Endothelial cell of umbilical vein (primary cell): Measurements from ENCODE around the gene ZFX. TPM values are rescaled to one million over a fixed set of nuclear protein-coding genes. Genes with fewer than 3 reads are reported as not detected.

Experiments used
- BruUV-seq: library from RNA; stranded (reverse); fragments of 400-500 nt; replicated peaks from 2 replicates; lab custom pipeline; 2021; lab: Mats Ljungman, UMichigan
- CTCF ChIA-PET: fragments of 300-600, 350-600 bp; sonication (Branson Sonifier 250); formaldehyde crosslinking; loops from one replicate; lab custom pipeline; 2021; ENCODE audit warnings: antibody characterized with exemption, inconsistent platforms; lab: Charles Lee
- POLR2A ChIA-PET: fragments of 300-600, 350-600 bp; sonication (Branson Sonifier 250); formaldehyde crosslinking; loops from one replicate; lab custom pipeline; 2021; ENCODE audit warnings: antibody characterized with exemption, inconsistent platforms; lab: Charles Lee
- DNase-seq: peaks from one replicate; pipeline ENCODE4 v3.0.0-alpha.2; 2011; ENCODE audit warnings: low read depth, low spot score
- FAIRE-seq: peaks from 2 replicates; lab custom pipeline; 2011; peaks lifted over from hg19 to GRCh38; lab: Jason Lieb, UNC
- H2AFZ ChIP-seq: 2 replicates; pipeline ENCODE4 v1.6.0; 2012; ENCODE audit warnings: low read depth, low read length, control low read depth, inconsistent platforms
- H3K27ac ChIP-seq: 2 replicates; pipeline ENCODE4 v1.5.1; 2011; ENCODE audit warnings: low read depth, mild to moderate bottlenecking, control low read depth, low read length, moderate library complexity; ENCODE audit not compliant: insufficient read depth
- H3K27me3 ChIP-seq, 2 experiments: 2 replicates each; pipeline versions ENCODE4 v1.6.0 to v1.6.1; 2011; ENCODE audit warnings: low read length in 2 of 2, mixed read lengths in 1 of 2; ENCODE audit not compliant: control insufficient read depth in 2 of 2, insufficient read depth in 2 of 2
- H3K36me3 ChIP-seq, 2 experiments: 2 replicates in 1 of 2; 3 replicates in 1 of 2; pipeline ENCODE4 v1.5.1; 2011; ENCODE audit warnings: low read length in 2 of 2, mild to moderate bottlenecking in 1 of 2, moderate library complexity in 1 of 2; ENCODE audit not compliant: control insufficient read depth in 2 of 2, insufficient read depth in 2 of 2; ENCODE audit errors: extremely low read depth in 1 of 2
- H3K4me1 ChIP-seq: 3 replicates; pipeline ENCODE4 v1.5.1; 2011; ENCODE audit warnings: mild to moderate bottlenecking, low read length; ENCODE audit not compliant: control insufficient read depth, insufficient read depth; ENCODE audit errors: extremely low read depth
- H3K4me2 ChIP-seq: 2 replicates; pipeline ENCODE4 v1.6.1; 2011; ENCODE audit warnings: low read length, control low read depth, mixed read lengths; ENCODE audit not compliant: insufficient read depth
- H3K4me3 ChIP-seq, 3 experiments: fragments of 200-600 bp in 1 of 3; sonication (generic), shearing (Covaris generic) in 1 of 3; replicated peaks in 1 of 3; 2 replicates each; pipeline ENCODE4 v1.5.1; 2011 to 2016; ENCODE audit warnings: control low read depth in 3 of 3, low read length in 3 of 3, mild to moderate bottlenecking in 2 of 3, inconsistent platforms in 1 of 3, low read depth in 1 of 3, moderate library complexity in 1 of 3; ENCODE audit not compliant: insufficient read depth in 1 of 3
- H3K79me2 ChIP-seq: 2 replicates; pipeline ENCODE4 v1.6.0; 2012; ENCODE audit warnings: low read length, inconsistent platforms; ENCODE audit not compliant: control insufficient read depth, insufficient read depth
- H3K9ac ChIP-seq: replicated peaks from 2 replicates; pipeline ENCODE3; 2011; ENCODE audit warnings: low read length, control low read depth; ENCODE audit not compliant: insufficient read depth; ENCODE audit errors: extremely low read depth
- H3K9me1 ChIP-seq: replicated peaks from 3 replicates; pipeline ENCODE4 v1.6.0; 2011; ENCODE audit warnings: mild to moderate bottlenecking, low read length; ENCODE audit not compliant: control insufficient read depth, insufficient read depth; ENCODE audit errors: extremely low read depth
- H3K9me3 ChIP-seq: replicated peaks from 2 replicates; pipeline ENCODE4 v1.5.1; 2012; ENCODE audit warnings: low read length, inconsistent platforms; ENCODE audit not compliant: control insufficient read depth, insufficient read depth
- H4K20me1 ChIP-seq: replicated peaks from 2 replicates; pipeline ENCODE3; 2011; ENCODE audit warnings: mild to moderate bottlenecking, low read length; ENCODE audit not compliant: control insufficient read depth, insufficient read depth; ENCODE audit errors: extremely low read depth
- CTCF ChIP-seq, 2 donors: IDR thresholded peaks; 1 replicate in 1 of 2; 2 replicates in 1 of 2; pipeline ENCODE4 v1.5.1; 2011; ENCODE audit warnings: low read length in 2 of 2, mild to moderate bottlenecking in 2 of 2, moderate library complexity in 2 of 2, control low read depth in 1 of 2, inconsistent platforms in 1 of 2, low read depth in 1 of 2; ENCODE audit not compliant: insufficient read depth in 1 of 2; ENCODE audit errors: extremely low read depth in 1 of 2
- EZH2 ChIP-seq: IDR thresholded peaks from 2 replicates; pipeline ENCODE4 v1.6.1; 2012; ENCODE audit warnings: borderline replicate concordance, low read depth, mild to moderate bottlenecking, moderate library complexity, low read length, inconsistent platforms; ENCODE audit not compliant: severe bottlenecking
- FOS ChIP-seq: IDR thresholded peaks from 2 replicates; pipeline ENCODE4 v1.6.1; 2011; ENCODE audit warnings: mild to moderate bottlenecking, low read length, moderate library complexity, borderline replicate concordance; ENCODE audit not compliant: insufficient read depth
- GATA2 ChIP-seq: IDR thresholded peaks from 2 replicates; pipeline ENCODE4 v1.7.0; 2011; ENCODE audit warnings: low read depth, mild to moderate bottlenecking, moderate library complexity, mixed read lengths, low read length; ENCODE audit not compliant: insufficient read length, insufficient read depth
- JUN ChIP-seq: IDR thresholded peaks from 2 replicates; pipeline ENCODE4 v1.6.1; 2011; ENCODE audit warnings: borderline replicate concordance, low read depth; ENCODE audit not compliant: insufficient read length, insufficient read depth
- MAX ChIP-seq: IDR thresholded peaks from 2 replicates; pipeline ENCODE4 v1.6.1; 2011; ENCODE audit not compliant: insufficient read depth, insufficient read length
- MYC ChIP-seq: IDR thresholded peaks from one replicate; pipeline ENCODE4 v1.6.1; 2011; ENCODE audit warnings: mild to moderate bottlenecking, low read depth, low read length
- POLR2A ChIP-seq: IDR thresholded peaks from 2 replicates; pipeline ENCODE4 v1.6.1; 2012; ENCODE audit warnings: low read depth, mild to moderate bottlenecking, control low read depth, low read length
- POLR2AphosphoS5 ChIP-seq: IDR thresholded peaks from 2 replicates; pipeline ENCODE4 v1.6.1; 2012; ENCODE audit warnings: low read depth, mild to moderate bottlenecking, control low read depth, low read length, moderate library complexity; ENCODE audit not compliant: insufficient read depth
- dilution Hi-C: fragments of 300-500 bp; cut with MboI; formaldehyde crosslinking; loops from one replicate; pipeline ENCODE4 v1.15.0; 2019; ENCODE audit warnings: low sequenced_read_pairs; ENCODE audit not compliant: extremely low pct_ligation_motif_present
- intact Hi-C: fragments of 100-400 bp; cut with micrococcal nuclease; formaldehyde crosslinking; loops from one replicate; pipeline ENCODE4 v1.10.0; 2022
- polyA plus RNA-seq, 4 experiments: library from polyadenylated mRNA; depleted of rRNA in 3 of 4; stranded (reverse) in 3 of 4; unstranded in 1 of 4; fragments of >200 nt; gene quantifications; 2 replicates each; pipeline versions ENCODE4 v1.2.1 to v1.2.3, GENCODE V29; 2011 to 2012; ENCODE audit warnings: missing spikeins in 1 of 4
- total RNA-seq: library from RNA; stranded (reverse); gene quantifications from 2 replicates; pipeline ENCODE4 v1.2.3, GENCODE V29; 2021

The ZFX gene
- total and polyA plus RNA-seq, 2 donors (not counting 3 experiments of a cell fraction or from before 2014, with no cell fraction given) = 11.4 to 34.1 TPM

- no peak overlapping the region for H3K4me2 ChIP-seq
- no peaks in the 10 kb centered on the region for H3K27me3 ChIP-seq
- peaks cover 69% of the 10 kb centered on the region for H3K79me2 ChIP-seq
- dilution Hi-C loops = no loop called here
- POLR2A ChIA-PET = no interaction called here
- peaks cover 0 to 4% of the 10 kb centered on the region in 2 experiments for H3K36me3 ChIP-seq
- TF ChIP-seq JUN = no peak
- no peak for TF ChIP-seq MYC
- no peak for TF ChIP-seq POLR2A
- TF ChIP-seq POLR2AphosphoS5 = no peak
- no peak for TF ChIP-seq FOS
- TF ChIP-seq MAX = no peak
- TF ChIP-seq EZH2 = no peak
- no peak for TF ChIP-seq CTCF (IDR thresholded peaks at IDR 0.05; ENCODE audit: extremely low read depth in 1 of 2, insufficient read depth in 1 of 2, low read depth in 1 of 2, low read length in 2 of 2)
- TF ChIP-seq GATA2 = no peak
- H3K27ac ChIP-seq = no peak overlapping the region
- FAIRE-seq (peak; percentile 65), DNase-seq (no peak)
- intact Hi-C loops = no loop called here
- H3K9me1 ChIP-seq = no peaks in the 10 kb centered on the region
- no peak overlapping the region for H3K4me3 ChIP-seq
- no peak overlapping the region for H2AFZ ChIP-seq
- BruUV-seq = no TSS peak
- H3K9ac ChIP-seq = no peak overlapping the region
- no peaks in the 10 kb centered on the region for H3K4me1 ChIP-seq
- H4K20me1 ChIP-seq = no peaks in the 10 kb centered on the region
- H3K9me3 ChIP-seq = no peaks in the 10 kb centered on the region
- CTCF ChIA-PET = interaction anchor here (0.6 kb wide), 1 partner anchor 474 kb away, joined by 3 read pairs; no protein-coding TSS in a partner anchor
Measured at GRCh38 chrX:24202465-24203031, 53.0 kb downstream of the ZFX start.
